ENCODE results near the gene SLC50A1. TPM values are rescaled to one million over a fixed set of nuclear protein-coding genes. Genes with fewer than 3 reads are reported as not detected.
A peak's percentile ranks its signal among the peaks of the same experiment; 100 is the strongest.

The SLC50A1 gene
- total RNA-seq, 1 donor from 2014 or later, result 9.4 TPM

GRCh38 chr1:155172732-155173477 lies 37.3 kb downstream of the SLC50A1 start, which contains the start of gene KRTCAP2:
Gene KRTCAP2 (minus strand): TSS chr1:155173304. CDS start chr1:155173224, 80 bp downstream.
- Histone ChIP-seq H3K27ac (peak within 1 kb of the TSS; percentile 92 to 93), H3K27me3 (no peaks in the 10 kb centered on the region), H3K36me3 (peaks cover 7 to 24% of the 10 kb centered on the region in 2 donors), H3K4me3 (peak within 1 kb of the TSS; percentile 76 to 84), H3K9me3 (no peaks in the 10 kb centered on the region), H3K4me1 (peaks cover 10 to 15% of the 10 kb centered on the region in 2 donors)
- intact Hi-C loops (cut with DNase I), result loop anchor here (1.0 to 5.0 kb wide), 3 partner anchors 33 to 54 kb away; partner anchors contain the start of genes DPM3 and EFNA1
- TF ChIP-seq, protein P1, sequence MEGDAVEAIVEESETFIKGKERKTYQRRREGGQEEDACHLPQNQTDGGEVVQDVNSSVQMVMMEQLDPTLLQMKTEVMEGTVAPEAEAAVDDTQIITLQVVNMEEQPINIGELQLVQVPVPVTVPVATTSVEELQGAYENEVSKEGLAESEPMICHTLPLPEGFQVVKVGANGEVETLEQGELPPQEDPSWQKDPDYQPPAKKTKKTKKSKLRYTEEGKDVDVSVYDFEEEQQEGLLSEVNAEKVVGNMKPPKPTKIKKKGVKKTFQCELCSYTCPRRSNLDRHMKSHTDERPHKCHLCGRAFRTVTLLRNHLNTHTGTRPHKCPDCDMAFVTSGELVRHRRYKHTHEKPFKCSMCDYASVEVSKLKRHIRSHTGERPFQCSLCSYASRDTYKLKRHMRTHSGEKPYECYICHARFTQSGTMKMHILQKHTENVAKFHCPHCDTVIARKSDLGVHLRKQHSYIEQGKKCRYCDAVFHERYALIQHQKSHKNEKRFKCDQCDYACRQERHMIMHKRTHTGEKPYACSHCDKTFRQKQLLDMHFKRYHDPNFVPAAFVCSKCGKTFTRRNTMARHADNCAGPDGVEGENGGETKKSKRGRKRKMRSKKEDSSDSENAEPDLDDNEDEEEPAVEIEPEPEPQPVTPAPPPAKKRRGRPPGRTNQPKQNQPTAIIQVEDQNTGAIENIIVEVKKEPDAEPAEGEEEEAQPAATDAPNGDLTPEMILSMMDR (IDR thresholded peaks at IDR 0.05), result peak; percentile 87 to 95 (median 90)
- DNase-seq (ENCODE audit: low spot score in 2 of 2), result peak; percentile 84 to 98

DNA sequence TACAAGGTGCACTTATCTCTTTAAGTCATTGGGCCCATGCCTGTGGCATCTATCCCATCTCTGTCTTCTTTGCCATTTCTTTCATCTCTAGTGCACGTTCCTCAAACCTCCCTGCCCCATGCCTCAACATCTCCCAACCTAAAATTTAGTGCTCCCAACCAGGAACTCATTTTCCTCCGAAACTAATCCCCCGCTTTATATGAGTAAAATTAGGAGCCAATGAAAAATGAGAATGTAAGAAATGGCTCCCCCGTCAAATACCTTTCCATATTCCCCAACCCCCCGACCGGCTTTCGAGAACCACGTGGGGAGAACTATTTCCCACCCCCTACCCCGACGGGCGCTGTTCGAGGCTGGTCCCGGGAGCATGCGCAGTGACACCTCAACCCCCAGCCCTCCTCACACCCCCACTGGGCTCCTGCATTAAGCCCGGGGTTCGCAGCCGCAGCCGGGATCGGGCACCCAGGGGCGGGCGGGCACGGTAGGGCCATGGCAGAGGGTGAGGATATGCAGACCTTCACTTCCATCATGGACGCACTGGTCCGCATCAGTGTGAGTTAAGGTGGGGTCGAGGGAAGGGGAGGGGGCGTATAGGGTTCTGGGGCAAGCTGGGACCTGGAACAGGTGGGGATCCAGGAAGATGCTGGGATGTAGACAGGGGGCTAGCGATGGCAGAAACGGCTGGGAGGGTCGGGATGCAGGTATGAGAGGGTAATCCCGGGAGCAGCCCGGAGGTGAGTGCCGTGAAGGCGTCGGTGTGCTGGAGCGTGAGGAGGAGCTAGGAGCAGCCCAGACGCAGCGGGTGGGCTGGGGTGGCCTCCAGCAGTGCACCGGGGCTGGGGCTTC lies 38.0 kb downstream of the SLC50A1 start, which contains the start of gene TRIM46:
Gene TRIM46, plus strand, starts transcription at position 372 of the 846 bp plus-strand sequence. Its CDS starts 118 bp downstream, at position 490.
- TF ChIP-seq, protein P1 (IDR thresholded peaks at IDR 0.05), result no peak
- peak within 1 kb of the TSS; percentile 92 to 93 for H3K27ac ChIP-seq
- peaks cover 7 to 22% of the 10 kb centered on the region in 2 donors for H3K36me3 ChIP-seq
- intact Hi-C loops (cut with DNase I), result loop anchor here (1.0 to 5.0 kb wide), 3 partner anchors 33 to 54 kb away; partner anchors contain the start of genes DPM3 and EFNA1
- H3K4me1 ChIP-seq, result peaks cover 10 to 15% of the 10 kb centered on the region in 2 donors
- peak within 1 kb of the TSS; percentile 76 to 84 for H3K4me3 ChIP-seq
- DNase-seq (ENCODE audit: low spot score in 2 of 2), result peak in 1 of 2 donors; percentile 75
- H3K27me3 ChIP-seq, result no peaks in the 10 kb centered on the region
- H3K9me3 ChIP-seq, result no peaks in the 10 kb centered on the region

DNA sequence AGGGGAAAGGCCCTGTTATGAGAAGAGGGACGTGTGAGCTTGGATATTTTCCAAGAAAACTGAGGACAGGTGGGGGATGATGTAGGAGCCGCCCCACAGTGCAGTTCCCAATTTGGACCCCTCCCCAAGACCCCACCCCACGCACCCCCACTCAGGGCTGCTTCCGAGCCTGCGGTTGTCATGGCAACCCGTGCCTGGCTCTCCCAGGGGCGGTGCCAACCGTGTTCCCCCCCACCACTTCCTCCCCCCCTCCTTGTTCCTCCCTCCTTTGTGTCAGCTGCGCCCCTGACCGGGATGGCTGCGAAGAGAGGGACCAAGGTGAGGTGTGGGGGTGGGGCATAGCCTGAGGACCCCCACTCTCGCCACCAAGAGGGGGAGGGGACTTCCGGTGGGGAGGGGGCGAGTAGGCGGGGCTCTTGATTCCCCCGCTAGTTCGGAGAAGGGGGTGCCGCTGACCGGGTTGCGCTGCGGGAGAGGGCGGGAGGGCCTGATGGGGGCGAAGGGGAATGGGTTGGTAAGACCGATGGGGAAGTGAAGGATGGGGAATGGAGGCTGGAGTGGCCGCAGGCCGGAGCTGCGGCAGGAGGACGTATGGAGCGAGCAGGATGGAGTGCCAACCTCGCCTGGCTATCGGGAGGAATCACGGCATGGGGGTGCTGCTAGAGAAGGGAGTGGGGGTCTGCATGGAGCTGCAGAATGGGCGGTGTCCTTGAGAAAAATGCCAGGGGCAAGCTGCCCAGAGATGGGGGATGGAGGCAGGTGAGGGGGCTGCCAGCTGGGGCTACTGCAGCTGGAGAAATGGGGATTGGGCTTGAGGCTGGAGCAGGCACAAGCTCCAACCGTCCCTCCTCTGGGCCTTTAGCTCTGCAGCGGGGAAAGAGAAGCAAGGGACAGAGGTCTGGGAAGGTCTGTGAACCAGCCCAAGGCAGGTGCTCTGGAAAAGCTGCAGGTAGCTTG lies 39.0 kb downstream of the SLC50A1 start:
- no peaks in the 10 kb centered on the region for H3K9me3 ChIP-seq
- no peaks in the 10 kb centered on the region for H3K27me3 ChIP-seq
- peak overlapping the region; percentile 76 to 84 for H3K4me3 ChIP-seq
- DNase-seq (ENCODE audit: low spot score in 2 of 2), result peak in 1 of 2 donors; percentile 72
- TF ChIP-seq, protein P1 (IDR thresholded peaks at IDR 0.05), result no peak
- peaks cover 10 to 15% of the 10 kb centered on the region in 2 donors for H3K4me1 ChIP-seq
- peak overlapping the region in 1 of 2 donors; percentile 93 for H3K27ac ChIP-seq
- intact Hi-C loops (cut with DNase I), result loop anchor here (5.0 kb wide), 1 partner anchor 47 kb away; the partner anchor contains the start of gene EFNA1
- peaks cover 2 to 16% of the 10 kb centered on the region in 2 donors for H3K36me3 ChIP-seq

- Histone ChIP-seq H3K4me3 (no peak overlapping the region), H3K36me3 (peaks cover 0 to 13% of the 10 kb centered on the region in 2 donors), H3K27ac (no peak overlapping the region), H3K4me1 (peaks cover 10 to 15% of the 10 kb centered on the region in 2 donors), H3K27me3 (no peaks in the 10 kb centered on the region), H3K9me3 (no peaks in the 10 kb centered on the region)
- TF ChIP-seq, protein P1 (IDR thresholded peaks at IDR 0.05), result no peak
- no peak for DNase-seq (ENCODE audit: low spot score in 2 of 2)
- intact Hi-C loops (cut with DNase I), result no loop called here
Measured at GRCh38 chr1:155175281-155175926, 39.8 kb downstream of the SLC50A1 start.
